GM12878 (cell line): ENCODE data around the gene SNAP91. TPM values are rescaled to one million over a fixed set of nuclear protein-coding genes. Genes with fewer than 3 reads are reported as not detected.
"Not testable (repeated sequence)": the region's sequence is repeated elsewhere in the genome, so short reads cannot be mapped to it uniquely, and the experiment has no call there.

Source experiments
- ATAC-seq: fragments of 200-7000 bp; cut with Tn5 transposase; 3 replicates; pipeline ENCODE4 v1.9.1; 2020; ENCODE audit warnings: mild to moderate bottlenecking, moderate library complexity
- BruUV-seq: library from RNA; stranded (reverse); fragments of 400-500 nt; replicated peaks from 2 replicates; lab custom pipeline; 2021; lab: Mats Ljungman, UMichigan
- CTCF ChIA-PET: fragments of 300-600 bp; sonication (Branson Sonifier 250); formaldehyde crosslinking; extraction: SDS; loops from one replicate; lab custom pipeline; 2021; ENCODE audit warnings: inconsistent platforms; lab: Yijun Ruan, JAX
- POLR2A ChIA-PET: fragments of 350-600 bp; formaldehyde crosslinking; extraction: SDS; loops from one replicate; lab custom pipeline; 2021; ENCODE audit warnings: inconsistent platforms; lab: Charles Lee
- RAD21 ChIA-PET: fragments of 300-600 bp; sonication (Branson Sonifier 250); formaldehyde crosslinking; loops from one replicate; lab custom pipeline; 2023; ENCODE audit warnings: antibody characterized with exemption; ENCODE audit not compliant: unreplicated experiment; lab: Charles Lee
- SMC1A ChIA-PET: fragments of 300-600 bp; sonication (Branson Sonifier 250); formaldehyde crosslinking; loops from one replicate; lab custom pipeline; 2023; ENCODE audit not compliant: unreplicated experiment, uncharacterized antibody; lab: Charles Lee
- DNase-seq: peaks from one replicate; pipeline ENCODE4 v3.0.0-alpha.2; 2011; ENCODE audit warnings: low read depth, low spot score
- FAIRE-seq: peaks from 3 replicates; lab custom pipeline; 2011; peaks lifted over from hg19 to GRCh38; lab: Jason Lieb, UNC
- H2AFZ ChIP-seq: 2 replicates; pipeline ENCODE4 v1.6.0; 2011; ENCODE audit warnings: low read depth, low read length, control low read depth; ENCODE audit not compliant: control insufficient read depth
- H3K27ac ChIP-seq: 2 replicates; pipeline ENCODE4 v1.5.1; 2011; ENCODE audit warnings: control low read depth; ENCODE audit not compliant: control insufficient read depth, insufficient read depth
- H3K27me3 ChIP-seq, 2 experiments: replicated peaks in 1 of 2; 2 replicates each; pipeline versions ENCODE4 v1.6.0 to v1.6.1; 2011; ENCODE audit warnings: low read length in 1 of 2; ENCODE audit not compliant: control insufficient read depth in 2 of 2, insufficient read depth in 2 of 2
- H3K36me3 ChIP-seq, 2 experiments: 2 replicates each; pipeline ENCODE4 v1.5.1; 2011; ENCODE audit warnings: low read length in 1 of 2; ENCODE audit not compliant: control insufficient read depth in 2 of 2, insufficient read depth in 2 of 2
- H3K4me1 ChIP-seq: 2 replicates; pipeline ENCODE4 v1.6.1; 2011; ENCODE audit warnings: mild to moderate bottlenecking, low read length, moderate library complexity, mixed read lengths; ENCODE audit not compliant: control insufficient read depth, insufficient read depth
- H3K4me2 ChIP-seq: 2 replicates; pipeline ENCODE4 v1.6.0; 2011; ENCODE audit warnings: control low read depth; ENCODE audit not compliant: control insufficient read depth, insufficient read depth
- H3K4me3 ChIP-seq: fragments of 200-600 bp; sonication (generic); 2 replicates; pipeline ENCODE4 v1.5.1; 2016
- H3K79me2 ChIP-seq: 2 replicates; pipeline ENCODE4 v1.6.0; 2011; ENCODE audit warnings: low read length; ENCODE audit not compliant: control insufficient read depth, insufficient read depth
- H3K9ac ChIP-seq: 2 replicates; pipeline ENCODE4 v1.8.0; 2011; ENCODE audit warnings: low read length, control low read depth, mixed read lengths; ENCODE audit not compliant: control insufficient read depth, insufficient read depth
- H3K9me3 ChIP-seq: replicated peaks from 3 replicates; pipeline ENCODE4 v1.5.1; 2011; ENCODE audit warnings: mild to moderate bottlenecking, low read length; ENCODE audit not compliant: control insufficient read depth, insufficient read depth
- H4K20me1 ChIP-seq: 2 replicates; pipeline ENCODE4 v1.6.0; 2011; ENCODE audit not compliant: control insufficient read depth, insufficient read depth
- IKZF2 ChIP-seq, 2 experiments: fragments of 450-650 bp; IDR thresholded peaks; 2 replicates each; pipeline ENCODE4 v1.6.1; 2017; ENCODE audit warnings: mild to moderate bottlenecking in 2 of 2, moderate library complexity in 2 of 2
- SPI1 ChIP-seq: IDR thresholded peaks from 2 replicates; pipeline ENCODE4 v1.6.1; 2011; ENCODE audit warnings: low read depth, mild to moderate bottlenecking, low read length, moderate library complexity, borderline replicate concordance; ENCODE audit not compliant: insufficient read depth
- WGBS: methylation state at CpG from one replicate; pipeline ENCODE4 v1.1.6; 2016; ENCODE audit warnings: low lambda C conversion rate; ENCODE audit not compliant: insufficient replicate concordance, insufficient coverage; ENCODE audit errors: missing lambda C conversion rate; 5-methylcytosine and 5-hydroxymethylcytosine counted together
- in situ Hi-C: fragments of 300-500 bp; cut with MboI; formaldehyde crosslinking; loops from 9 replicates; pipeline ENCODE4 v1.14.3; 2018; ENCODE audit warnings: mixed read lengths
- intact Hi-C: fragments of 100-400 bp; cut with micrococcal nuclease; formaldehyde crosslinking; loops from one replicate; pipeline ENCODE4 v1.14.2; 2022; ENCODE audit not compliant: unreplicated experiment
- polyA plus RNA-seq, 11 experiments: library from polyadenylated mRNA; depleted of rRNA in 4 of 11; unstranded in 6 of 11; stranded (reverse) in 5 of 11; fragments of >200 nt; fragmentation: Nextera tagmentation in 4 of 11; fragmentation: Illumina TruSeq in 1 of 11; extraction: Ambion mirVana in 4 of 11; extraction: Trizol in 1 of 11; gene quantifications; 1 replicate in 1 of 11; 2 replicates in 10 of 11; pipeline versions ENCODE4 v1.2.1 to v1.2.3, GENCODE V29; 2011 to 2016; ENCODE audit warnings: inconsistent platforms in 2 of 11, missing spikeins in 2 of 11, low read depth in 1 of 11
- total RNA-seq, 4 experiments: library from RNA; depleted of rRNA in 3 of 4; stranded (reverse); fragments of >200 nt in 3 of 4; fragmentation: Illumina TruSeq in 1 of 4; extraction: Trizol in 1 of 4; gene quantifications; 2 replicates each; pipeline versions ENCODE4 v1.2.1 to v1.2.3, GENCODE V29; 2013 to 2021

The SNAP91 gene
- total and polyA plus RNA-seq, 10 of the 15 experiments (the other 5 are each of a cell fraction or from before 2014, with no cell fraction given), result 0.01 to 0.49 (median 0.12) TPM; not detected in 2

DNA sequence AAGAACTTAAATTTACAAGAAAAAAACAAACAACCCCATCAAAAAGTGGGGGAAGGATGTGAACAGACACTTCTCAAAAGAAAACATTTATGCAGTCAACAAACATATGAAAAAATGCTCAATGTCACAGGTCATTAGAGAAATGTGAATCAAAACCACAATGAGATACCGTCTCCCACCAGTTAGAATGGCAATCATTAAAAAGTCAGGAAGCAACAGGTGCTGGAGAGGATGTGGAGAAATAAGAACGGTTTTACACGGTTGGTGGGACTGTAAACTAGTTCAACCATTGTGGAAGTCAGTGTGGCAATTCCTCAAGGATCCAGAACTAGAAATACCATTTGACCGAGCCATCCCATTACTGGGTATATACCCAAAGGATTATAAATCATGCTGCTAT is 157.2 kb downstream of the SNAP91 start:
- POLR2A ChIA-PET, ATAC-seq, H3K79me2 ChIP-seq, CTCF ChIA-PET, H3K27me3 ChIP-seq, H2AFZ ChIP-seq, H3K36me3 ChIP-seq, DNase-seq, BruUV-seq, in situ Hi-C loops, FAIRE-seq, H3K9me3 ChIP-seq, H3K4me1 ChIP-seq, intact Hi-C loops, H3K4me2 ChIP-seq, H3K9ac ChIP-seq, RAD21 ChIA-PET, H4K20me1 ChIP-seq, H3K4me3 ChIP-seq, H3K27ac ChIP-seq, SMC1A ChIA-PET: not testable (repeated sequence)
- 48% methylated on average over 4 of the region's 4 CpGs for WGBS

DNA sequence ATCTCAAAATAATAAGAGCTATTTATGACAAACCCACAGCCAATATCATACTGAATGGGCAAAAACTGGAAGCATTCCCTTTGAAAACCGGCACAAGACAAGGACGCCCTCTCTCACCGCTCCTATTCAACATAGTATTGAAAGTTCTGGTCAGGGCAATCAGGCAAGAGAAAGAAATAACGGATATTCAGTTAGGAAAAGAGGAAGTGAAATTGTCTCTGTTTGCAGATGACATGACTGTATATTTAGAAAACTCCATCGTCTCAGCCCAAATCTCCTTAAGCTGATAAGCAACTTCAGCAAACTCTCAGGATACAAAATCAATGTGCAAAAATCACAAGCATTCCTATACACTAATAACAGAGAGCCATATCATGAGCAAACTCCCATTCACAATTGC is 158.4 kb downstream of the SNAP91 start:
- H3K4me1 ChIP-seq, H4K20me1 ChIP-seq, intact Hi-C loops, in situ Hi-C loops, BruUV-seq, H3K27ac ChIP-seq, CTCF ChIA-PET, H3K4me3 ChIP-seq, SMC1A ChIA-PET, H3K36me3 ChIP-seq, H3K9ac ChIP-seq, H3K9me3 ChIP-seq, ATAC-seq, H2AFZ ChIP-seq, H3K27me3 ChIP-seq, FAIRE-seq, POLR2A ChIA-PET, DNase-seq, H3K79me2 ChIP-seq, H3K4me2 ChIP-seq, RAD21 ChIA-PET: not testable (repeated sequence)
- WGBS, result 11% methylated on average over 5 of the region's 5 CpGs
- TF ChIP-seq IKZF2 (IDR thresholded peaks at IDR 0.05) (peak in 1 of 2 experiments; percentile 31; a peak in 1 of 4 replicates), SPI1 (peak; percentile 74)
